Measurements from ENCODE around the gene NDST4.

GRCh38 chr4:114879916-114880669, 233.3 kb downstream of the NDST4 start:
- TF ChIP-seq RARB (CRISPR knock-in tag; IDR thresholded peaks at IDR 0.05) (no peak), POU6F1 (CRISPR knock-in tag; IDR thresholded peaks at IDR 0.05; ENCODE audit: borderline replicate concordance, low read depth) (no peak), SNAI2 (CRISPR knock-in tag; IDR thresholded peaks at IDR 0.05) (no peak), ZFP30 (CRISPR knock-in tag; IDR thresholded peaks at IDR 0.05) (no peak), ZC3H10 (CRISPR knock-in tag; IDR thresholded peaks at IDR 0.05) (no peak)
- TF ChIP-seq, protein P1, sequence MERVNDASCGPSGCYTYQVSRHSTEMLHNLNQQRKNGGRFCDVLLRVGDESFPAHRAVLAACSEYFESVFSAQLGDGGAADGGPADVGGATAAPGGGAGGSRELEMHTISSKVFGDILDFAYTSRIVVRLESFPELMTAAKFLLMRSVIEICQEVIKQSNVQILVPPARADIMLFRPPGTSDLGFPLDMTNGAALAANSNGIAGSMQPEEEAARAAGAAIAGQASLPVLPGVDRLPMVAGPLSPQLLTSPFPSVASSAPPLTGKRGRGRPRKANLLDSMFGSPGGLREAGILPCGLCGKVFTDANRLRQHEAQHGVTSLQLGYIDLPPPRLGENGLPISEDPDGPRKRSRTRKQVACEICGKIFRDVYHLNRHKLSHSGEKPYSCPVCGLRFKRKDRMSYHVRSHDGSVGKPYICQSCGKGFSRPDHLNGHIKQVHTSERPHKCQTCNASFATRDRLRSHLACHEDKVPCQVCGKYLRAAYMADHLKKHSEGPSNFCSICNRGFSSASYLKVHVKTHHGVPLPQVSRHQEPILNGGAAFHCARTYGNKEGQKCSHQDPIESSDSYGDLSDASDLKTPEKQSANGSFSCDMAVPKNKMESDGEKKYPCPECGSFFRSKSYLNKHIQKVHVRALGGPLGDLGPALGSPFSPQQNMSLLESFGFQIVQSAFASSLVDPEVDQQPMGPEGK (CRISPR knock-in tag; IDR thresholded peaks at IDR 0.05; ENCODE audit: borderline replicate concordance): no peak

All from SK-N-SH treated with all-trans-retinoic acid at 6 μM for 48 hours (cell line).